Measurements from ENCODE around the gene HERC2. TPM values are rescaled to one million over a fixed set of nuclear protein-coding genes. Genes with fewer than 3 reads are reported as not detected.
"Not testable (repeated sequence)": the region's sequence is repeated elsewhere in the genome, so short reads cannot be mapped to it uniquely, and the experiment has no call there.

HERC2 gene
- total and polyA plus RNA-seq, 5 donors, result 46.0 to 65.3 (median 54.8) TPM

GRCh38 chr15:28151864-28152537, 170.0 kb downstream of the HERC2 start:
- H3K9me3 ChIP-seq (ENCODE audit: control insufficient read depth, low read length); H3K4me3 ChIP-seq (ENCODE audit: low read length); DNase-seq; H3K4me1 ChIP-seq (ENCODE audit: control insufficient read depth, insufficient read depth, low read length); intact Hi-C loops (cut with DNase I); H3K27ac ChIP-seq (ENCODE audit: low read length); H3K27me3 ChIP-seq (ENCODE audit: control insufficient read depth, insufficient read depth): not testable (repeated sequence)
- ATAC-seq, result peak in 1 of 2 donors; percentile 81
- 64% methylated on average over 6 of the region's 9 CpGs for WGBS

GRCh38 chr15:28147801-28148200, 174.2 kb downstream of the HERC2 start:
- Histone ChIP-seq H3K4me1 (ENCODE audit: control insufficient read depth, insufficient read depth, low read length) (no peaks in the 10 kb centered on the region), H3K27ac (ENCODE audit: low read length) (no peak overlapping the region), H3K4me3 (ENCODE audit: low read length) (no peak overlapping the region), H3K9me3 (ENCODE audit: control insufficient read depth, low read length) (no peaks in the 10 kb centered on the region), H3K27me3 (ENCODE audit: control insufficient read depth, insufficient read depth) (no peaks in the 10 kb centered on the region)
- intact Hi-C loops (cut with DNase I), result no loop called here
- ATAC-seq, result no peak
- WGBS, result 95% methylated on average over 3 of the region's 3 CpGs
- no peak for DNase-seq

- H3K9me3 ChIP-seq (ENCODE audit: control insufficient read depth, low read length); H3K4me1 ChIP-seq (ENCODE audit: control insufficient read depth, insufficient read depth, low read length); intact Hi-C loops (cut with DNase I); ATAC-seq; H3K27me3 ChIP-seq (ENCODE audit: control insufficient read depth, insufficient read depth); H3K27ac ChIP-seq (ENCODE audit: low read length); H3K4me3 ChIP-seq (ENCODE audit: low read length); DNase-seq: not testable (repeated sequence)
- 90% methylated on average over 4 of the region's 4 CpGs for WGBS
Measured at GRCh38 chr15:28145419-28145818, 176.6 kb downstream of the HERC2 start.

GRCh38 chr15:28140062-28140461, 181.9 kb downstream of the HERC2 start:
- H3K27me3 ChIP-seq (ENCODE audit: control insufficient read depth, insufficient read depth), result no peaks in the 10 kb centered on the region
- H3K9me3 ChIP-seq (ENCODE audit: control insufficient read depth, low read length), result no peaks in the 10 kb centered on the region
- no peak overlapping the region for H3K4me3 ChIP-seq (ENCODE audit: low read length)
- WGBS, result 96% methylated on average over 6 of the region's 6 CpGs
- no peak overlapping the region for H3K27ac ChIP-seq (ENCODE audit: low read length)
- ATAC-seq, result no peak
- H3K4me1 ChIP-seq (ENCODE audit: control insufficient read depth, insufficient read depth, low read length), result no peaks in the 10 kb centered on the region
- no peak for DNase-seq
- intact Hi-C loops (cut with DNase I), result no loop called here

- H3K27me3 ChIP-seq (ENCODE audit: control insufficient read depth, insufficient read depth); DNase-seq; H3K9me3 ChIP-seq (ENCODE audit: control insufficient read depth, low read length); H3K4me3 ChIP-seq (ENCODE audit: low read length); H3K27ac ChIP-seq (ENCODE audit: low read length); ATAC-seq; H3K4me1 ChIP-seq (ENCODE audit: control insufficient read depth, insufficient read depth, low read length); intact Hi-C loops (cut with DNase I): not testable (repeated sequence)
- WGBS, result 84% methylated on average over 9 of the region's 9 CpGs
Measured at GRCh38 chr15:28137408-28138039, 184.5 kb downstream of the HERC2 start.

- ATAC-seq; H3K9me3 ChIP-seq (ENCODE audit: control insufficient read depth, low read length); intact Hi-C loops (cut with DNase I); H3K27ac ChIP-seq (ENCODE audit: low read length); H3K27me3 ChIP-seq (ENCODE audit: control insufficient read depth, insufficient read depth); DNase-seq; H3K4me3 ChIP-seq (ENCODE audit: low read length); H3K4me1 ChIP-seq (ENCODE audit: control insufficient read depth, insufficient read depth, low read length): not testable (repeated sequence)
- 77% methylated on average over 6 of the region's 6 CpGs for WGBS
Measured at GRCh38 chr15:28136236-28136904, 185.6 kb downstream of the HERC2 start.

- no peak for DNase-seq
- ATAC-seq, result no peak
Measured at GRCh38 chr15:28133281-28133680, 188.7 kb downstream of the HERC2 start.

GRCh38 chr15:28132524-28133275, 189.3 kb downstream of the HERC2 start:
- ATAC-seq (peak in 1 of 2 donors; percentile 25), DNase-seq (no peak)
- Histone ChIP-seq H3K9me3 (ENCODE audit: control insufficient read depth, low read length) (no peaks in the 10 kb centered on the region), H3K4me1 (ENCODE audit: control insufficient read depth, insufficient read depth, low read length) (no peaks in the 10 kb centered on the region), H3K27ac (ENCODE audit: low read length) (no peak overlapping the region), H3K27me3 (ENCODE audit: control insufficient read depth, insufficient read depth) (no peaks in the 10 kb centered on the region), H3K4me3 (ENCODE audit: low read length) (no peak overlapping the region)
- WGBS, result 83% methylated on average over 21 of the region's 21 CpGs
- intact Hi-C loops (cut with DNase I), result no loop called here

More at GRCh38 chr15:28133281-28133680, 188.7 kb downstream of the HERC2 start:
- H3K4me3 ChIP-seq (ENCODE audit: low read length), result no peak overlapping the region
- H3K9me3 ChIP-seq (ENCODE audit: control insufficient read depth, low read length), result no peaks in the 10 kb centered on the region
- no peak overlapping the region for H3K27ac ChIP-seq (ENCODE audit: low read length)
- intact Hi-C loops (cut with DNase I), result no loop called here
- no peaks in the 10 kb centered on the region for H3K4me1 ChIP-seq (ENCODE audit: control insufficient read depth, insufficient read depth, low read length)
- no peaks in the 10 kb centered on the region for H3K27me3 ChIP-seq (ENCODE audit: control insufficient read depth, insufficient read depth)

GRCh38 chr15:28131946-28132345, 190.0 kb downstream of the HERC2 start:
- no peak overlapping the region for H3K27ac ChIP-seq (ENCODE audit: low read length)
- H3K27me3 ChIP-seq (ENCODE audit: control insufficient read depth, insufficient read depth), result no peaks in the 10 kb centered on the region
- DNase-seq (no peak), ATAC-seq (no peak)
- intact Hi-C loops (cut with DNase I), result no loop called here
- 89% methylated on average over 13 of the region's 13 CpGs for WGBS
- no peaks in the 10 kb centered on the region for H3K9me3 ChIP-seq (ENCODE audit: control insufficient read depth, low read length)
- H3K4me3 ChIP-seq (ENCODE audit: low read length), result no peak overlapping the region
- H3K4me1 ChIP-seq (ENCODE audit: control insufficient read depth, insufficient read depth, low read length), result peaks cover 3% of the 10 kb centered on the region

- H3K4me3 ChIP-seq (ENCODE audit: low read length), result no peak overlapping the region
- ATAC-seq, result no peak
- intact Hi-C loops (cut with DNase I), result no loop called here
- WGBS, result 96% methylated on average over 13 of the region's 13 CpGs
- H3K27ac ChIP-seq (ENCODE audit: low read length), result no peak overlapping the region
- no peaks in the 10 kb centered on the region for H3K9me3 ChIP-seq (ENCODE audit: control insufficient read depth, low read length)
- no peaks in the 10 kb centered on the region for H3K27me3 ChIP-seq (ENCODE audit: control insufficient read depth, insufficient read depth)
- peak in 1 of 3 donors; percentile 41 for DNase-seq
- H3K4me1 ChIP-seq (ENCODE audit: control insufficient read depth, insufficient read depth, low read length), result peaks cover 3% of the 10 kb centered on the region
Measured at GRCh38 chr15:28131400-28131799, 190.6 kb downstream of the HERC2 start.

GRCh38 chr15:28130651-28131050, 191.3 kb downstream of the HERC2 start:
- DNase-seq, result no peak

More at GRCh38 chr15:28130651-28131050, 191.3 kb downstream of the HERC2 start:
- Histone ChIP-seq H3K27me3 (ENCODE audit: control insufficient read depth, insufficient read depth) (no peaks in the 10 kb centered on the region), H3K9me3 (ENCODE audit: control insufficient read depth, low read length) (no peaks in the 10 kb centered on the region), H3K4me1 (ENCODE audit: control insufficient read depth, insufficient read depth, low read length) (peaks cover 3% of the 10 kb centered on the region), H3K4me3 (ENCODE audit: low read length) (no peak overlapping the region), H3K27ac (ENCODE audit: low read length) (no peak overlapping the region)
- no peak for ATAC-seq
- WGBS, result 98% methylated on average over 7 of the region's 7 CpGs
- intact Hi-C loops (cut with DNase I), result no loop called here

Measured in right cardiac atrium (tissue), 5 donors.